ENCODE results near the gene WDTC1. TPM values are rescaled to one million over a fixed set of nuclear protein-coding genes. Genes with fewer than 3 reads are reported as not detected.
A peak's percentile ranks its signal among the peaks of the same experiment; 100 is the strongest.

WDTC1 gene
- total and polyA plus RNA-seq, 2 of the 13 experiments (the other 11 are each of a cell fraction or from before 2014, with no cell fraction given): 5.5 TPM

GRCh38 chr1:27341525-27342252 is 107.3 kb downstream of the WDTC1 start, which contains the start of gene SYTL1 (continued):
- TF ChIP-seq IKZF1 (IDR thresholded peaks at IDR 0.05): no peak
- TF ChIP-seq GATA4 (IDR thresholded peaks at IDR 0.05; ENCODE audit: borderline replicate concordance, low read depth): no peak
- TF ChIP-seq ZBTB44 (CRISPR knock-in tag; IDR thresholded peaks at IDR 0.05): no peak
- TF ChIP-seq ZNF10 (CRISPR knock-in tag; IDR thresholded peaks at IDR 0.05; ENCODE audit: borderline replicate concordance, low read depth): no peak
- TF ChIP-seq KDM3A (CRISPR knock-in tag; IDR thresholded peaks at IDR 0.05; ENCODE audit: low read depth): peak; percentile 27; the same call in 1 of the 2 replicates
- 0 out of 2 replicates have a peak, but pooled peaks have one; percentile 55 for TF ChIP-seq HOXD1 (CRISPR knock-in tag; IDR thresholded peaks at IDR 0.05)
- TF ChIP-seq EEA1 (CRISPR knock-in tag; IDR thresholded peaks at IDR 0.05; ENCODE audit: borderline replicate concordance): no peak
- no peak; the same call in 1 of the 2 replicates for TF ChIP-seq ATF7-NPFF (CRISPR knock-in tag; IDR thresholded peaks at IDR 0.05; ENCODE audit: low read depth)
- TF ChIP-seq CBX5 (CRISPR knock-in tag; IDR thresholded peaks at IDR 0.05; ENCODE audit: borderline replicate concordance): no peak; the same call in 1 of the 2 replicates
- no peak for TF ChIP-seq ZNF543 (CRISPR knock-in tag; IDR thresholded peaks at IDR 0.05)
- TF ChIP-seq ZNF282 (IDR thresholded peaks at IDR 0.05; ENCODE audit: partially characterized antibody): no peak
- TF ChIP-seq THYN1 (CRISPR knock-in tag; IDR thresholded peaks at IDR 0.05; ENCODE audit: borderline replicate concordance, low read depth): no peak
- TF ChIP-seq CEBPB (IDR thresholded peaks at IDR 0.05; ENCODE audit: borderline replicate concordance, low read depth, low read length): no peak
- no peak for TF ChIP-seq ZNF326 (CRISPR knock-in tag; IDR thresholded peaks at IDR 0.05; ENCODE audit: borderline replicate concordance)
- TF ChIP-seq ZNF205 (CRISPR knock-in tag; IDR thresholded peaks at IDR 0.05): no peak
- no peak for TF ChIP-seq PBX2 (CRISPR knock-in tag; IDR thresholded peaks at IDR 0.05)
- no peak for TF ChIP-seq ZNF30 (CRISPR knock-in tag; IDR thresholded peaks at IDR 0.05)
- no peak for TF ChIP-seq ZNF546 (CRISPR knock-in tag; conservative IDR thresholded peaks at IDR 0.05)
- TF ChIP-seq ZNF280B (CRISPR knock-in tag; IDR thresholded peaks at IDR 0.05; ENCODE audit: borderline replicate concordance): no peak
- no peak for TF ChIP-seq ZNF142 (CRISPR knock-in tag; IDR thresholded peaks at IDR 0.05)
- no peak for TF ChIP-seq ATAD3A (CRISPR knock-in tag; IDR thresholded peaks at IDR 0.05)
